HepG2 (cell line): Measurements from ENCODE around the gene PSMC4. TPM values are rescaled to one million over a fixed set of nuclear protein-coding genes. Genes with fewer than 3 reads are reported as not detected.
A peak's percentile ranks its signal among the peaks of the same experiment; 100 is the strongest.

Experiments used
- ATAC-seq: fragments of 200-7000 bp; cut with Tn5 transposase; 3 replicates; pipeline ENCODE4 v1.9.1; 2020; ENCODE audit warnings: mild to moderate bottlenecking, moderate library complexity
- BruUV-seq: library from RNA; stranded (reverse); fragments of 400-500 nt; replicated peaks from 2 replicates; lab custom pipeline; 2021; lab: Mats Ljungman, UMichigan
- CTCF ChIA-PET: fragments of 300-600 bp; formaldehyde crosslinking; extraction: SDS; loops from one replicate; lab custom pipeline; 2021; ENCODE audit warnings: low total read pairs, inconsistent platforms, low intra/inter-chr PET ratio; lab: Yijun Ruan, JAX
- POLR2A ChIA-PET: fragments of 350-600 bp; sonication (Branson Sonifier 250); formaldehyde crosslinking; loops from one replicate; lab custom pipeline; 2020; ENCODE audit warnings: antibody characterized with exemption, inconsistent platforms; lab: Yijun Ruan, JAX
- DNase-seq: peaks from one replicate; pipeline ENCODE4 v3.0.0-alpha.2; 2015; ENCODE audit warnings: low spot score
- FAIRE-seq: peaks from 3 replicates; lab custom pipeline; 2011; peaks lifted over from hg19 to GRCh38; lab: Jason Lieb, UNC
- H2AFZ ChIP-seq: one replicate; pipeline ENCODE4 v1.6.1; 2011; ENCODE audit warnings: low read length, inconsistent platforms
- H3K27ac ChIP-seq: fragments of 300-600 bp; 3 replicates; pipeline ENCODE4 v1.8.0; 2011; ENCODE audit warnings: mixed run types, mild to moderate bottlenecking, mixed read lengths, low read length, inconsistent platforms; ENCODE audit not compliant: insufficient read depth; ENCODE audit errors: extremely low read length
- H3K27me3 ChIP-seq, 2 experiments: fragments of 200-600 bp in 1 of 2; 2 replicates in 1 of 2; 3 replicates in 1 of 2; pipeline versions ENCODE4 v1.6.0 to v1.8.0; 2011; ENCODE audit warnings: low read length in 2 of 2, mild to moderate bottlenecking in 2 of 2, moderate library complexity in 2 of 2, inconsistent platforms in 1 of 2; ENCODE audit not compliant: insufficient read depth in 2 of 2, control insufficient read depth in 1 of 2
- H3K36me3 ChIP-seq, 2 experiments: fragments of 200-600 bp in 1 of 2; replicated peaks in 1 of 2; 2 replicates in 1 of 2; 3 replicates in 1 of 2; pipeline versions ENCODE4 v1.5.1 to v1.8.0; 2011; ENCODE audit warnings: low read length in 2 of 2, inconsistent platforms in 1 of 2; ENCODE audit not compliant: insufficient read depth in 2 of 2, control insufficient read depth in 1 of 2
- H3K4me1 ChIP-seq: 2 replicates; pipeline ENCODE4 v1.5.1; 2012; ENCODE audit warnings: low read length, inconsistent platforms; ENCODE audit not compliant: insufficient read depth
- H3K4me2 ChIP-seq: 2 replicates; pipeline ENCODE4 v1.6.0; 2011; ENCODE audit warnings: low read depth, low read length, inconsistent platforms
- H3K4me3 ChIP-seq, 3 experiments: fragments of 200-600 bp in 1 of 3; sonication (generic), shearing (Covaris generic) in 1 of 3; replicated peaks in 1 of 3; 2 replicates each; pipeline ENCODE4 v1.5.1; 2011 to 2016; ENCODE audit warnings: low read length in 3 of 3, inconsistent platforms in 2 of 3, low read depth in 2 of 3, mild to moderate bottlenecking in 2 of 3, control low read depth in 1 of 3, mixed read lengths in 1 of 3; ENCODE audit not compliant: insufficient read depth in 1 of 3
- H3K79me2 ChIP-seq: one replicate; pipeline ENCODE4 v1.6.1; 2011; ENCODE audit warnings: low read length, inconsistent platforms; ENCODE audit not compliant: insufficient read depth
- H3K9ac ChIP-seq: 2 replicates; pipeline ENCODE4 v1.6.0; 2011; ENCODE audit warnings: mild to moderate bottlenecking, low read depth, low read length, inconsistent platforms; ENCODE audit not compliant: insufficient read depth
- H3K9me3 ChIP-seq: 2 replicates; pipeline ENCODE4 v1.5.1; 2012; ENCODE audit warnings: mild to moderate bottlenecking, low read length
- H4K20me1 ChIP-seq: 2 replicates; pipeline ENCODE4 v1.6.0; 2011; ENCODE audit warnings: inconsistent platforms, mild to moderate bottlenecking, low read length, moderate library complexity; ENCODE audit not compliant: insufficient read depth
- ATF7 ChIP-seq, 2 experiments: fragments of 450-650 bp in 1 of 2; sonication (generic) in 1 of 2; formaldehyde crosslinking in 1 of 2; IDR thresholded peaks; 2 replicates each; pipeline versions ENCODE4 v1.4.0 to v1.6.1; 2016 to 2020; ENCODE audit warnings: antibody characterized with exemption in 1 of 2, mild to moderate bottlenecking in 1 of 2, missing genetic modification reagents in 1 of 2
- ETV6 ChIP-seq: sonication (generic); formaldehyde crosslinking; conservative IDR thresholded peaks from 2 replicates; pipeline ENCODE4 v1.4.0; 2020; ENCODE audit warnings: missing genetic modification reagents
- FOXC1 ChIP-seq: sonication (generic); formaldehyde crosslinking; IDR thresholded peaks from 2 replicates; pipeline ENCODE4 v1.8.0; 2022; ENCODE audit warnings: mild to moderate bottlenecking, missing genetic modification reagents, borderline replicate concordance
- RBFOX2 ChIP-seq: fragments of 200-400 bp; formaldehyde crosslinking; IDR thresholded peaks from 2 replicates; pipeline ENCODE4 v1.6.1; 2017; ENCODE audit warnings: low read depth, mild to moderate bottlenecking, low read length
- TEAD3 ChIP-seq: optimal IDR thresholded peaks from 2 replicates; pipeline ENCODE3; 2016; ENCODE audit warnings: borderline replicate concordance
- ZFP41 ChIP-seq: sonication (generic); formaldehyde crosslinking; IDR thresholded peaks from 2 replicates; pipeline ENCODE4 v1.4.0; 2020; ENCODE audit warnings: mild to moderate bottlenecking, missing genetic modification reagents, borderline replicate concordance
- ZNF75D ChIP-seq: sonication (generic); formaldehyde crosslinking; IDR thresholded peaks from 2 replicates; pipeline ENCODE4 v1.8.1; 2023; ENCODE audit warnings: missing genetic modification reagents, mild to moderate bottlenecking, borderline replicate concordance
- ZNF768 ChIP-seq: sonication (generic); formaldehyde crosslinking; IDR thresholded peaks from 2 replicates; pipeline ENCODE4 v1.4.0; 2020; ENCODE audit warnings: missing genetic modification reagents
- WGBS: methylation state at CpG from one replicate; pipeline ENCODE4 v1.1.6; 2017; ENCODE audit warnings: low lambda C conversion rate; 5-methylcytosine and 5-hydroxymethylcytosine counted together
- in situ Hi-C: cut with HindIII; loops from 2 replicates; pipeline ENCODE4 v1.10.0; 2017; ENCODE audit warnings: low pct_unique_long_range_greater_than_20kb; ENCODE audit not compliant: extremely low pct_ligation_motif_present
- intact Hi-C: fragments of 100-400 bp; cut with micrococcal nuclease; formaldehyde crosslinking; loops from one replicate; pipeline ENCODE4 v1.10.0; 2022; ENCODE audit not compliant: unreplicated experiment
- polyA plus RNA-seq, 8 experiments: library from polyadenylated mRNA; depleted of rRNA in 3 of 8; stranded (reverse) in 7 of 8; unstranded in 1 of 8; fragments of >200 nt; fragmentation: Illumina TruSeq in 4 of 8; extraction: Trizol in 4 of 8; gene quantifications; 2 replicates each; pipeline versions ENCODE4 v1.2.1 to v1.2.3, GENCODE V29; 2011 to 2016; ENCODE audit warnings: low read depth in 4 of 8, missing spikeins in 1 of 8, mixed read lengths in 1 of 8; ENCODE audit not compliant: insufficient read depth in 1 of 8
- total RNA-seq, 5 experiments: library from RNA; depleted of rRNA; stranded (reverse); fragments of >200 nt; fragmentation: Illumina TruSeq; extraction: Trizol; gene quantifications; 2 replicates each; pipeline ENCODE4 v1.2.3, GENCODE V29; 2016; ENCODE audit warnings: low read depth in 1 of 5
- TF ChIP-seq, protein P1 (sequence below): sonication (generic); formaldehyde crosslinking; IDR thresholded peaks from 2 replicates; pipeline ENCODE4 v1.4.0; 2020; ENCODE audit warnings: missing genetic modification reagents, borderline replicate concordance

Gene PSMC4
- total and polyA plus RNA-seq, 2 of the 13 experiments (the other 11 are each of a cell fraction or from before 2014, with no cell fraction given): 49.9 to 160 TPM

DNA sequence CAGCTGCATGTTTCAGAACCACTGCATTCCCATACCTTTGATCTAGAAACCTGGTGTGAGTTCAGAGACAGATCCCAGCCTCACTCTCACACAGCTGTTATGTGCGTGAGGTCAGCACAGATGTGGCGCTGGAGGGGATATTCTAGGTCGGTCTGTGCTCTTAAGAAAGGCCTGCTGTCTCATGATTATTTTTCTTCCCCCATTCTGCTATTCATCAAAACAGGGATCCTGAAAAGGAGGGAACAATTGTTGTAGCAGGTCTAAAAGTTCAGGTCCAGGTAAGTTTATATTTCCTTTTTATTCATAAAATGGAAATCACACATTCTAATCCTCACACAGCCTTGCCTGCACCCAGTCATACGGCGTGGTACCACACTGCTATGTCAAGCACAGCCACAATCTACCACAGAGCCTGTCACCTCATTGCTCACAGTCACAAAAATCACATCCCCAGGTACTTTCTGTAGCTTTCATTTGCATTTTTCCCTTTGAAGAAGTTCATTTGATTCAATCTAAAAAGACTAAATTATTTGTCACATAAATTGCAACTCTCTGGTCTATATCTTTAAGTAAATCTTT lies 26.8 kb downstream of the PSMC4 start:
- H3K4me2 ChIP-seq: peak overlapping the region; percentile 94
- peak; percentile 8 for FAIRE-seq
- no peak for DNase-seq
- no peaks in the 10 kb centered on the region; a peak in 1 of 5 replicates for H3K27me3 ChIP-seq
- peak overlapping the region; percentile 83 for H3K9ac ChIP-seq
- TF ChIP-seq FOXC1 (CRISPR knock-in tag): 0 out of 2 replicates have a peak, but pooled peaks have one; percentile 3
- TF ChIP-seq ZNF768: peak; percentile 40; the same call in 1 of the 2 replicates
- TF ChIP-seq, protein P1, sequence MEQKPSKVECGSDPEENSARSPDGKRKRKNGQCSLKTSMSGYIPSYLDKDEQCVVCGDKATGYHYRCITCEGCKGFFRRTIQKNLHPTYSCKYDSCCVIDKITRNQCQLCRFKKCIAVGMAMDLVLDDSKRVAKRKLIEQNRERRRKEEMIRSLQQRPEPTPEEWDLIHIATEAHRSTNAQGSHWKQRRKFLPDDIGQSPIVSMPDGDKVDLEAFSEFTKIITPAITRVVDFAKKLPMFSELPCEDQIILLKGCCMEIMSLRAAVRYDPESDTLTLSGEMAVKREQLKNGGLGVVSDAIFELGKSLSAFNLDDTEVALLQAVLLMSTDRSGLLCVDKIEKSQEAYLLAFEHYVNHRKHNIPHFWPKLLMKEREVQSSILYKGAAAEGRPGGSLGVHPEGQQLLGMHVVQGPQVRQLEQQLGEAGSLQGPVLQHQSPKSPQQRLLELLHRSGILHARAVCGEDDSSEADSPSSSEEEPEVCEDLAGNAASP (CRISPR knock-in tag): no peak
- peak; percentile 20 for TF ChIP-seq TEAD3 (CRISPR knock-in tag)
- H3K79me2 ChIP-seq: peaks cover 10% of the 10 kb centered on the region
- POLR2A ChIA-PET: interaction anchor here (0.6 to 2.7 kb wide), 3 partner anchors 27 to 780 kb away, joined by 3 to 24 read pairs (median 7); partner anchors contain the start of genes PSMC4, RAB4B and ZNF780A
- H2AFZ ChIP-seq: peak overlapping the region; percentile 22
- in situ Hi-C loops: no loop called here
- BruUV-seq: TSS peak; percentile 56
- H3K27ac ChIP-seq: peak overlapping the region; percentile 78
- CTCF ChIA-PET: no interaction called here
- no peaks in the 10 kb centered on the region for H3K36me3 ChIP-seq
- intact Hi-C loops: loop anchor here (2.0 kb wide), 2 partner anchors 27 to 57 kb away; partner anchors contain the start of gene PSMC4
- H3K9me3 ChIP-seq: peaks cover 11% of the 10 kb centered on the region; the same call in 1 of the 2 replicates
- 38% methylated on average over 5 of the region's 5 CpGs for WGBS
- no peaks in the 10 kb centered on the region for H4K20me1 ChIP-seq
- ATAC-seq: peak; percentile 68
- H3K4me3 ChIP-seq: peak overlapping the region; percentile 79 to 93 (median 81)
- peaks cover 23% of the 10 kb centered on the region for H3K4me1 ChIP-seq

DNA sequence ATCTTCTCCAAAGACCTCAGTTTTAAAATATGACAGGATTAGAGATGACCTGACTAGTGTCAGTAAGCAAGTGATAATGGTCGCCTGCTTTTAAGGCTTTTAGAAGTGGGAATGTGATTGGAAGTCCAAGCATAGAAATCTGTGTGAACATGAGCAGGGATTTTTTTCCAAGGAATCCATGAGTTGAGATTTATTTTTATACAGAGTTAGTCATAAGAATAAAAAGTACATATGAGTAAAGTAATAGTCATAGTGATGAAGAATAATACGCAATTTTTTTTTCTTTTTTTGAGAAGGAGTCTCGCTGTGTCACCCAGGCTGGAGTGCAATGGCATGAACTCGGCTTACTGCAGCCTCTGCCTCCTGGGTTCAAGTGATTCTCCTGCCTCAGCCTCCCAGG lies 27.5 kb downstream of the PSMC4 start:
- no peak overlapping the region for H3K9ac ChIP-seq
- WGBS: 86% methylated on average over 4 of the region's 4 CpGs
- H3K36me3 ChIP-seq: no peaks in the 10 kb centered on the region
- H3K9me3 ChIP-seq: peaks cover 8% of the 10 kb centered on the region; the same call in 1 of the 2 replicates
- no TSS peak for BruUV-seq
- H3K4me3 ChIP-seq: no peak overlapping the region
- no peak overlapping the region for H3K4me2 ChIP-seq
- ATAC-seq (no peak), FAIRE-seq (no peak), DNase-seq (no peak)
- peaks cover 23% of the 10 kb centered on the region for H3K4me1 ChIP-seq
- peaks cover 10% of the 10 kb centered on the region for H3K79me2 ChIP-seq
- ChIA-PET CTCF (no interaction called here), POLR2A (no interaction called here)
- no peaks in the 10 kb centered on the region; a peak in 1 of 5 replicates for H3K27me3 ChIP-seq
- H4K20me1 ChIP-seq: no peaks in the 10 kb centered on the region
- in situ Hi-C loops (no loop called here), intact Hi-C loops (no loop called here)
- H3K27ac ChIP-seq: no peak overlapping the region
- no peak overlapping the region for H2AFZ ChIP-seq
- TF ChIP-seq ETV6 (CRISPR knock-in tag): no peak
- TF ChIP-seq ATF7 (IDR thresholded peaks at IDR 0.05): no peak
- no peak for TF ChIP-seq ATF7 (CRISPR knock-in tag; IDR thresholded peaks at IDR 0.05)
- no peak for TF ChIP-seq ZNF75D (CRISPR knock-in tag)
- no peak for TF ChIP-seq ZFP41 (CRISPR knock-in tag)
- TF ChIP-seq RBFOX2: no peak
